GM19455 (cell line): ENCODE data around the gene ELOB.

Experiments used
- ATAC-seq: cut with Tn5 transposase; IDR thresholded peaks from one replicate; pipeline ENCODE4 v1.9.1; 2021; ENCODE audit not compliant: unreplicated experiment

Gene ELOB

GRCh38 chr16:2784358-2785100, 7.4 kb upstream of the ELOB start:
- no peak for ATAC-seq

DNA sequence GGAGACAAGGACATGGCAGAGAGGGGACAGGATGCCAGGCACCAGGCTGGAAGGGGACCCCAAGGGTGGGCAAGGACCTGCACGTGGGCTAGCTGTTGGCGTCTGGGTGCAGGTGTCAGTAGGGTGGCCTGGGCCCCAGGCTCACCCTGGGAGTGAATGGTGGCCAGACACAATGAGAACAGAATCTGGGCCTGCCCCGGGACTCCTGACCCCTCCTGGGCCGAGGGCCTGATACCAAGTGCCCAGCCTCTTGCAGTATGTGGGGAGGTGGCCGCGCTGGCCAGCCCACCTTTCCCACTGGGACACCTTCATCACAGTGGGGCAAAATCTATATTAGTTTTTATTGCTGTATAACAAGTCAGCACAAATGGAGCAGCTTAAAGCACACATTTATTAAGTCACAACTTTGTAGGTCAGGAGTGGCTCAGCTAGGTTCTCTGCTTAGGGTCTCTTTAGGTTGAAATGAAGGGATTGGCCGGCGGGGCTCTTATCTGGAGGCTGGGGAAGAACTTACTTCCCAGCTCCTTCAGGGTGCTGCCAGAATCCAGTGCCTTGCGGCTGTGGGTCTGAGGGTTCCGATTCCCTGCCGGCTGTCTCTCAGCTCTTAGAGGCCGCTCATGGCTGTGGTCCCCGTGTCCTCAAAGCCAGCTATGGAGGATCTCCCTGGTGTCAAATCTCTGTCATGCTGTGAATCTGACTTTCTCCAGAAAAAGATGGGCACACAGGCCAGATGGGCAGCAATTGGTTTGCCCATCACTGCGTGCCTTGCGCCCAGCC, 6.7 kb upstream of the ELOB start:
- no peak for ATAC-seq

DNA sequence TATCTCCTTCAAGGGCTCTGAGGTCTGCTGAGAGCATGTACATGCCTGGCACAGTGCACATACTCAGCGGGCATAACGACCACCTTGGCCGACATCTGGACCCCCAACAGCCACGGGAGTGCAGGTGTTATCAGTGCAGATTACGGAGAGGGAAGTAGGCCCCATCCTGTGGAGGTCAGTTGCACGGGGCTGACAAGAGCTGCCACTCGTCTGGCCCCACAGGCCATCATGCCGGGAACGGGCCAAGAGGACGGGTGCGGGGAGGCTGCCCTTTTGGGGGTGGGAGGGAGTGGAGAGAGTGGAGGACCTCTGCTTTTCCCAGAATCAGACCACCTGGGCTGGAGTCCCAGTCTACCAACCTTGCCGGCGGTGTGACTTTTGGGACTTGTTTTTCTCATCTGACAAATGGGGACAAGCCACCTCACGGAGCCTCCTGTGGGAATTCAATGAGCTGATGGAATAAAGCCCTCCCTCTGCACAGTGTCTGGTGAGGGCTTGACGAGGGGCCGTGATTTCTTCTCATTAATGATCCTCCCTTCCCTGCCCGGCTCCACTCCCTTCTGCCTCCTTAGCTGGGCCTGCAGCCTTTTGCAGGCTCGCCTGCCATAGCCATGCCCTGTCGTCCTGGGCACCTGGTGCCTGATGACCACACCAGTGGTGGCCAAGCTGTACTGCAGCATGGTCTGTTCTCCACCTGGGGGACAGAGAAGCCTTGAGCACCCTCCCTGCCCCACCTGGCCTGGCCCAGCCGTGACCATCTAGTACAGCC, 5.7 kb upstream of the ELOB start:
- no peak for ATAC-seq

- ATAC-seq: no peak
Measured at GRCh38 chr16:2779978-2780898, 3.2 kb upstream of the ELOB start.

GRCh38 chr16:2779151-2779920, 2.3 kb upstream of the ELOB start:
- no peak for ATAC-seq

DNA sequence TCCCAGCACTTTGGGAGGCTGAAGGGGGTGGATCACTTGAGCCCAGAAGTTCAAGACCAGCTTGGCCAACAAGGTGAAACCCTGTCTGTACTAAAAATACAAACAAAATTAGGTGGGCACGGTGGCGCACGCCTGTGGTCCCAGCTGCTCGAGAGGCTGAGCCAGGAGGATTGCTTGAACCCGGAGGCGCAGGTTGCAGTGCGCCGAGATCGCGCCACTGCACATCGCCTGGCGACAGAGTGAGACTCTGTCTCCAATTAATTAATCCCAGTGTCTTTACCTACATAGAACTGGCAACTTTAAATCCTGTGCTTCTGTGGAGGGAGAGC, 1.5 kb upstream of the ELOB start:
- ATAC-seq: no peak

DNA sequence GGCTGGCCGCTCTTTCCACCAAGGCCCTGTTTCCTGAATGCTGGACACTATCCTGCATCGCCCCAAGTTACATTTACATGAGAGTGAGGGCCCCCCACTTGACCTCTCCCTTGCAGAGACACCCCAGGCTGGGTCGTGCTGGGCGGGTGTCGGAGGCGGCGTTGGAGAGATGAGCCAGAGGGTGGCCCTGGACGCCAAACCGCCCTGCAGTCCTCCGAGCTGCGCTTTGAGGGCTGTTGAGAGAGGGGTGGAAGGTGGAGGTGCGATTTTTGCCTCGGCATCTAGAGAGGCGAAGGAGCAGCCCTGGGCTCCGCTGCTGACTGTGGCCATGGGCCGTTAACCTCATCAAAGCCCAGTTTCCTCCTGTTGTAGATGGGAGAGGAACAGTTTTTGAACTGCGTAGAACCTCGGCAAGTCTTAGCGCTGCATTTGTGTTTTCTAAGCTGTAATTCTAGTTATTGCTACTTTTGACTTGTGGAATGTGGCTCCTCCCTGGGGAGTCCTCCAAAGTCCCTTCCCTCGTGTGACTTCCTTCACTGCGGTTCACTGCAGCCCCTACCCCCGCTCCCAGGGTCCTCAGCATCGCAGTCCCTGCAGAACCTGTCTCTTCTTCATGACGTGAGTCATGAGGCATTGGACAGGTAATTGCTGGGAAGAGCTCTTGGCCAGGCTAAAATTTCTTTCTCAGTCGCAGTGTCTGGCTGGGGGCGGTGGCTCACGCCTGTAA, 986 bp upstream of the ELOB start:
- peak; percentile 6 for ATAC-seq

GRCh38 chr16:2776500-2777139, 460 bp downstream of the ELOB start:
- peak; percentile 35 for ATAC-seq

- ATAC-seq: no peak
Measured at GRCh38 chr16:2775765-2776499, 1.1 kb downstream of the ELOB start.

DNA sequence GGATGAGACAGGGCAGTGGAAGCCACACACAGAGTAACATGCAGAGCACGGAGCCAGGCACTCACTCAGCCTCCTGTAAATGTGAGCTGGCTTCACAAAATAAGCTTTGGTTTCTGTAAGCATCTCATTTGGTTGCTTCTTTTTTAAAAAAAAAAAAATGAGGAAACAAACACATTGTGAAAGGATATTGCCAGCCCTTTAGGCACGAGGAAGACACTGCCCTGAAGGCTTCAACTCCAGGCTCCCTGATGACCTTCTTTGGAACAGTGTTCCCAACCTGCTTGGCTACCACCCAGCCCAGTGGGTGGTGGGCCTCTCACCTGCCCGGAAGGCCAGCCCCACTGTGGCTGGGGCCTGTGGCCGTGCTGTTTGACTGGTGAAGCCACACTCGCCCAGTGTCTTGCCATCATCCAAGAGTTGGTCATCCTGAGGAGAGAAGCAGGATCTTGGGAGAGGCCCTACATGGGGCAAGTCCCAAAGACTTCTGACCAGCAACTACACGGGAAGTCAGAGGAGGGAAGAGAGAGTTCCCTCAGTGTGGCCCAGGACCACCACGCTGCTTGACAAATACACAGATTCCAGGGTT, 1.9 kb downstream of the ELOB start:
- ATAC-seq: no peak

GRCh38 chr16:2774161-2774891, 2.8 kb downstream of the ELOB start:
- no peak for ATAC-seq

DNA sequence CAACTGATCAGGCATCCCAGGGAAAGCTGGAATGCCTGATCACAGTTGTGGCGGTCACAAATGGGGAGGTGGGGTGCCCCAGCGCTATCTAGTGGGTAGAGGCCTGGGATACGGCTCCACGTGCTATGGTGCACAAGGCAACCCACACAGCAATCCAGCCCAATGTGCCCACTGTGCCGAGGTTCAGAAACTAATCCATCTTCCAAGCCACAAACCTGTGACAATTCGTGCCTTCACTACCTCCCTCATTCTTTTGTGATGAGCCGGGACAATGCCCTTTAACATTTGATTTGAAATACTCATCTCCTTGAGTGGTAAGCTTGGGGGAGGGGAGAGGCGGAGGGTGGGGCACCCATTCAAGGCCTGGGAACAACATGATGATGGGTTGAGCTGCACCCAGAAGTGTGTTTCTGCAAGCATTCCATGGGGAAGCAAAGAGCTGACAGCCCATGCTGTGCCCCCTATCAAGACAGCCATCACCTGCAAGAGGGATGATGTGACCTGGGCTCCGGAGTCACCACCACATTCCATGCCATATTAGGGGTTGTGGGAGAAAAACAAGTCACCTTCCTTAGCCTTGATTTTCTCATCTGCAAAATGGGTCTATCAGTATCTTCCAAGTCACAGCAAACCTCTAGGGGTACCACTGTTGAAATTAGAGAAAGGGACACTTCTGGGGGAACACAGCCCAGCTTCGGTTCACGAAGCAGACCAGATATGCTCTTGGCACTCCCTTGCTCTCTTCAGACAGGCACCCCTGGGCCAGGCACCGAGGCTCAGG, 3.7 kb downstream of the ELOB start:
- no peak for ATAC-seq

GRCh38 chr16:2771496-2772402, 5.3 kb downstream of the ELOB start:
- no peak for ATAC-seq

DNA sequence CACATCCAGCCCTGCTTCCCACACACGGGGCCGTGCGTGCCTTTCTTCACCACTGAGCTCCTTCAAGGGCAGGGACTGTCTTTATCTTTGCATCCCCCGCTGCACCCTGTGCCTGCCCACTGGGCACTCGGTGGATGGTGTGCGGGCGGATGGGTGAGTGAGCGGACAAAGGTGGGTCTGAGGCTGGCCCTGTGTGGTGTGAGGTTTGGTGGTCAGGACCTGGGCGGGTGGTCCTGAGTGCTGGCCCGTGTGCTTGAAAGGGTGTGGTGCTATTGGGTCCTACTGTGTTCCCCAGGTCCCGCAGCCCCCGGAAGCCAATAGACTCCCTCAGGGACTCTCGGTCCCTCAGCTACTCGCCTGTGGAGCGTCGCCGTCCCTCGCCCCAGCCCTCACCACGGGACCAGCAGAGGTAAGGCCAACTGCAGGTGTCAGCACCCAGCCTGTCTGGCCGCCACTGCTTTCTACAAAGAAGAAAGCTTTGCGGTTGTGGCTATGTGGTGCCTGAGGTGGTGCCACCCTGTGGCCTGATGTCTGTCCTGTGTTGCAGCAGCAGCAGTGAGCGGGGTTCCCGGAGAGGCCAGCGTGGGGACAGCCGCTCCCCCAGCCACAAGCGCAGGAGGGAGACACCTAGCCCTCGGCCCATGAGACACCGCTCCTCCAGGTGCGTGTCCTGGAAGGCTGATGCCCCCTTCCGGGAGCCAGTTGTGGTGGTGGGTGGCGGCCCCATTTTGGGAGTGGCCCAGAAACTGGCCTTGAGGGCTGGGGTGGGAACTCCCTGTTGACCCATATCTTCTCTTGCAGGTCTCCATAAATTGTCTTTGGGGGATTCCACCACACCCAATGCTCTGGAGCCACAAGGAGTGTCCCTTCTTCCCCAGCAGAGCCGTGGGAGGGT, 6.8 kb downstream of the ELOB start:
- ATAC-seq: no peak
